SK-N-SH treated with all-trans-retinoic acid at 6 μM for 48 hours (cell line): Measurements from ENCODE around the gene CSAG1.
"Not testable (repeated sequence)": the region's sequence is repeated elsewhere in the genome, so short reads cannot be mapped to it uniquely, and the experiment has no call there.

ENCODE experiments used
- ARNTL ChIP-seq: fragments of 450-650 bp; formaldehyde crosslinking; IDR thresholded peaks from 2 replicates; pipeline ENCODE4 v1.5.0; 2020; ENCODE audit warnings: low read depth, mild to moderate bottlenecking, moderate library complexity, borderline replicate concordance
- RARB ChIP-seq: fragments of 250-450 bp; sonication (Bioruptor Pico); IDR thresholded peaks from 2 replicates; pipeline ENCODE4 v1.8.0; 2021; ENCODE audit warnings: mild to moderate bottlenecking, moderate library complexity
- TCF4 ChIP-seq: fragments of 250-450 bp; sonication (Bioruptor Pico); IDR thresholded peaks from 2 replicates; pipeline ENCODE4 v1.8.0; 2021; ENCODE audit warnings: mild to moderate bottlenecking, moderate library complexity, borderline replicate concordance
- ZFP3 ChIP-seq: fragments of 250-450 bp; sonication (Bioruptor Pico); IDR thresholded peaks from 2 replicates; pipeline ENCODE4 v1.5.0; 2020; ENCODE audit warnings: mild to moderate bottlenecking, moderate library complexity
- ZNF70 ChIP-seq: fragments of 450-650 bp; formaldehyde crosslinking; IDR thresholded peaks from 2 replicates; pipeline ENCODE4 v1.5.0; 2020; ENCODE audit warnings: mild to moderate bottlenecking, moderate library complexity
- TF ChIP-seq, protein P1 (sequence below): fragments of 250-450 bp; sonication (Bioruptor Pico); IDR thresholded peaks from 2 replicates; pipeline ENCODE4 v1.8.0; 2020; ENCODE audit warnings: mild to moderate bottlenecking, moderate library complexity, borderline replicate concordance
- TF ChIP-seq, protein P2 (sequence below): fragments of 250-450 bp; sonication (Bioruptor Pico); IDR thresholded peaks from 2 replicates; pipeline ENCODE4 v1.5.1; 2020; ENCODE audit warnings: low read depth, mild to moderate bottlenecking, moderate library complexity

DNA sequence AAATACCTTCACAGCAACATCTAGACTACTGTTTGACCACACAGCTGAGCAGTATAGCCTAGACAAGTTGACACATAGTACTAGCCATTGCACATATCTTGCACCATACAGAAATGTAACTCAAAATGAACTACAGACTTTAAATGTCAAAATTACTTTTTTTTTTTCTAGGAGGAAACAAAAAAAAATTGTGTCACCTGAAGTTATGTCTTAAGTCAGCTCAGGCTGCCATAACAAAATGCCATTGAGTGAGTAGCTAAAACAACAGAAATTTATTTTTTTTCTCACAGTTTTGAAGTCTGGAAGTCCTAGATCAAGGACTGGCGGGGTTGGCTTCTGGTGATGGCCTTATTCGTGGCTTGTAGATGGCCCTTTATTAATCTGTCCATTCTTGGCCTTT, 24.3 kb downstream of the CSAG1 start, which contains the start of gene CSAG2:
- TF ChIP-seq ZFP3 (CRISPR knock-in tag); ARNTL (CRISPR knock-in tag); ZNF70 (CRISPR knock-in tag); TCF4; RARB (CRISPR knock-in tag): not testable (repeated sequence)
- TF ChIP-seq, protein P1, sequence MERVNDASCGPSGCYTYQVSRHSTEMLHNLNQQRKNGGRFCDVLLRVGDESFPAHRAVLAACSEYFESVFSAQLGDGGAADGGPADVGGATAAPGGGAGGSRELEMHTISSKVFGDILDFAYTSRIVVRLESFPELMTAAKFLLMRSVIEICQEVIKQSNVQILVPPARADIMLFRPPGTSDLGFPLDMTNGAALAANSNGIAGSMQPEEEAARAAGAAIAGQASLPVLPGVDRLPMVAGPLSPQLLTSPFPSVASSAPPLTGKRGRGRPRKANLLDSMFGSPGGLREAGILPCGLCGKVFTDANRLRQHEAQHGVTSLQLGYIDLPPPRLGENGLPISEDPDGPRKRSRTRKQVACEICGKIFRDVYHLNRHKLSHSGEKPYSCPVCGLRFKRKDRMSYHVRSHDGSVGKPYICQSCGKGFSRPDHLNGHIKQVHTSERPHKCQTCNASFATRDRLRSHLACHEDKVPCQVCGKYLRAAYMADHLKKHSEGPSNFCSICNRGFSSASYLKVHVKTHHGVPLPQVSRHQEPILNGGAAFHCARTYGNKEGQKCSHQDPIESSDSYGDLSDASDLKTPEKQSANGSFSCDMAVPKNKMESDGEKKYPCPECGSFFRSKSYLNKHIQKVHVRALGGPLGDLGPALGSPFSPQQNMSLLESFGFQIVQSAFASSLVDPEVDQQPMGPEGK (CRISPR knock-in tag), result not testable (repeated sequence)
- TF ChIP-seq, protein P2, sequence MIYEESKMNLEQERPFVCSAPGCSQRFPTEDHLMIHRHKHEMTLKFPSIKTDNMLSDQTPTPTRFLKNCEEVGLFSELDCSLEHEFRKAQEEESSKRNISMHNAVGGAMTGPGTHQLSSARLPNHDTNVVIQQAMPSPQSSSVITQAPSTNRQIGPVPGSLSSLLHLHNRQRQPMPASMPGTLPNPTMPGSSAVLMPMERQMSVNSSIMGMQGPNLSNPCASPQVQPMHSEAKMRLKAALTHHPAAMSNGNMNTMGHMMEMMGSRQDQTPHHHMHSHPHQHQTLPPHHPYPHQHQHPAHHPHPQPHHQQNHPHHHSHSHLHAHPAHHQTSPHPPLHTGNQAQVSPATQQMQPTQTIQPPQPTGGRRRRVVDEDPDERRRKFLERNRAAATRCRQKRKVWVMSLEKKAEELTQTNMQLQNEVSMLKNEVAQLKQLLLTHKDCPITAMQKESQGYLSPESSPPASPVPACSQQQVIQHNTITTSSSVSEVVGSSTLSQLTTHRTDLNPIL (CRISPR knock-in tag), result not testable (repeated sequence)
